Right renal cortex interstitium (tissue), 3 donors: ENCODE measurements around the gene MLLT3. TPM values are rescaled to one million over a fixed set of nuclear protein-coding genes. Genes with fewer than 3 reads are reported as not detected.
"Not testable (repeated sequence)": the region's sequence is repeated elsewhere in the genome, so short reads cannot be mapped to it uniquely, and the experiment has no call there.

Source experiments
- DNase-seq, 3 donors: peaks; one replicate each; pipeline ENCODE4 v3.0.0-alpha.2; 2013; ENCODE audit warnings: low read depth in 3 of 3, low spot score in 2 of 3
- polyA plus RNA-seq, 3 donors: library from polyadenylated mRNA; unstranded; fragments of 120-200 nt; gene quantifications; one replicate each; pipeline ENCODE4 v1.2.1, GENCODE V29; 2013; ENCODE audit not compliant: insufficient read length in 3 of 3

MLLT3 gene
- polyA plus RNA-seq: 10 to 100 TPM; 32.4 to 40.2 (median 36.6) TPM

- DNase-seq: peak in 2 of 3 donors; percentile 83 to 87
Observed at GRCh38 chr9:20622330-20623020, at the start of gene MLLT3. MLLT3 (minus strand) TSS chr9:20622499.

GRCh38 chr9:20671635-20672034 lies 49.3 kb upstream of the MLLT3 start:
- no peak for DNase-seq

GRCh38 chr9:20670395-20670794 lies 48.1 kb upstream of the MLLT3 start:
- DNase-seq: no peak

GRCh38 chr9:20664501-20664900 lies 42.2 kb upstream of the MLLT3 start:
- DNase-seq: no peak

- no peak for DNase-seq
Observed at GRCh38 chr9:20663133-20663532, 40.8 kb upstream of the MLLT3 start.

GRCh38 chr9:20662156-20662555 lies 39.9 kb upstream of the MLLT3 start:
- DNase-seq: no peak

- no peak for DNase-seq
Observed at GRCh38 chr9:20659474-20659967, 37.2 kb upstream of the MLLT3 start.

GRCh38 chr9:20658677-20659473 lies 36.6 kb upstream of the MLLT3 start:
- DNase-seq: no peak

- not testable (repeated sequence) for DNase-seq
Observed at GRCh38 chr9:20658246-20658667, 36.0 kb upstream of the MLLT3 start.

GRCh38 chr9:20651939-20652338 lies 29.6 kb upstream of the MLLT3 start:
- no peak for DNase-seq

- DNase-seq: no peak
Observed at GRCh38 chr9:20650750-20651299, 28.5 kb upstream of the MLLT3 start.

GRCh38 chr9:20650313-20650712 lies 28.0 kb upstream of the MLLT3 start:
- DNase-seq: no peak

- DNase-seq: no peak
Observed at GRCh38 chr9:20649381-20649780, 27.1 kb upstream of the MLLT3 start.

- no peak for DNase-seq
Observed at GRCh38 chr9:20646656-20647055, 24.4 kb upstream of the MLLT3 start.

- no peak for DNase-seq
Observed at GRCh38 chr9:20643660-20644059, 21.4 kb upstream of the MLLT3 start.

- DNase-seq: no peak
Observed at GRCh38 chr9:20642045-20642444, 19.7 kb upstream of the MLLT3 start.

- DNase-seq: no peak
Observed at GRCh38 chr9:20640331-20641187, 18.3 kb upstream of the MLLT3 start.

- DNase-seq: no peak
Observed at GRCh38 chr9:20636888-20637440, 14.7 kb upstream of the MLLT3 start.

- no peak for DNase-seq
Observed at GRCh38 chr9:20634895-20635294, 12.6 kb upstream of the MLLT3 start.

GRCh38 chr9:20632705-20633104 lies 10.4 kb upstream of the MLLT3 start:
- no peak for DNase-seq
